Testis (tissue), 5 donors: ENCODE data around the gene CAPN12. TPM values are rescaled to one million over a fixed set of nuclear protein-coding genes. Genes with fewer than 3 reads are reported as not detected.
A peak's percentile ranks its signal among the peaks of the same experiment; 100 is the strongest.
"Not testable (repeated sequence)": the region's sequence is repeated elsewhere in the genome, so short reads cannot be mapped to it uniquely, and the experiment has no call there.

ENCODE experiments used
- DNase-seq: peaks from one replicate; pipeline ENCODE4 v3.0.0-alpha.2; 2019
- H3K27ac ChIP-seq, 2 donors: fragments of 200-600 bp; sonication (generic); one replicate each; pipeline ENCODE4 v1.5.1; 2019
- H3K27me3 ChIP-seq: fragments of 200-600 bp; sonication (generic); one replicate; pipeline ENCODE4 v1.5.1; 2019
- H3K36me3 ChIP-seq: fragments of 200-600 bp; sonication (generic); one replicate; pipeline ENCODE4 v1.5.1; 2017; ENCODE audit warnings: low read depth; ENCODE audit errors: missing control alignments
- H3K4me1 ChIP-seq: fragments of 200-600 bp; sonication (generic); one replicate; pipeline ENCODE4 v1.5.1; 2019
- H3K4me3 ChIP-seq, 2 donors: fragments of 200-600 bp; sonication (generic); one replicate each; pipeline ENCODE4 v1.5.1; 2017 to 2019
- H3K9me3 ChIP-seq: fragments of 200-600 bp; sonication (generic); one replicate; pipeline ENCODE4 v1.5.1; 2017
- POLR2A ChIP-seq: fragments of 450-650 bp; IDR thresholded peaks from one replicate; pipeline ENCODE4 v1.6.1; 2017; ENCODE audit warnings: antibody characterized with exemption, mild to moderate bottlenecking, moderate library complexity
- WGBS, 2 donors: methylation state at CpG; one replicate each; pipeline ENCODE4 v1.1.5; 2018; 5-methylcytosine and 5-hydroxymethylcytosine counted together
- intact Hi-C: fragments of 100-400 bp; cut with DNase I; formaldehyde crosslinking; loops from one replicate; pipeline ENCODE4 v1.15.1; 2023; ENCODE audit warnings: low total_unique reads
- long read RNA-seq, 2 donors: transcript quantifications; one replicate each; lab custom pipeline, GENCODE V29; 2026
- polyA plus RNA-seq: library from polyadenylated mRNA; stranded (reverse); fragments of 350-450 nt; fragmentation: Illumina TruSeq; extraction: RNeasy Lipid Tissue Mini Kit (QIAGEN cat#74804); gene quantifications from one replicate; pipeline ENCODE4 v1.2.3, GENCODE V29; 2014; ENCODE audit warnings: low read depth, low replicate concordance; ENCODE audit not compliant: insufficient read depth
- total RNA-seq, 2 donors: library from RNA; depleted of rRNA; stranded (reverse); fragments of >200 nt; gene quantifications; one replicate each; pipeline ENCODE4 v1.2.3, GENCODE V29; 2016
- TF ChIP-seq, protein P1 (sequence below), 3 experiments: fragments of 450-650 bp in 2 of 3; fragments of 200-600 bp in 1 of 3; sonication (generic) in 1 of 3; IDR thresholded peaks; one replicate each; pipeline ENCODE4 v1.5.1; 2016 to 2019; ENCODE audit warnings: antibody characterized with exemption in 3 of 3, mild to moderate bottlenecking in 2 of 3, moderate library complexity in 1 of 3

Gene CAPN12, protein sequence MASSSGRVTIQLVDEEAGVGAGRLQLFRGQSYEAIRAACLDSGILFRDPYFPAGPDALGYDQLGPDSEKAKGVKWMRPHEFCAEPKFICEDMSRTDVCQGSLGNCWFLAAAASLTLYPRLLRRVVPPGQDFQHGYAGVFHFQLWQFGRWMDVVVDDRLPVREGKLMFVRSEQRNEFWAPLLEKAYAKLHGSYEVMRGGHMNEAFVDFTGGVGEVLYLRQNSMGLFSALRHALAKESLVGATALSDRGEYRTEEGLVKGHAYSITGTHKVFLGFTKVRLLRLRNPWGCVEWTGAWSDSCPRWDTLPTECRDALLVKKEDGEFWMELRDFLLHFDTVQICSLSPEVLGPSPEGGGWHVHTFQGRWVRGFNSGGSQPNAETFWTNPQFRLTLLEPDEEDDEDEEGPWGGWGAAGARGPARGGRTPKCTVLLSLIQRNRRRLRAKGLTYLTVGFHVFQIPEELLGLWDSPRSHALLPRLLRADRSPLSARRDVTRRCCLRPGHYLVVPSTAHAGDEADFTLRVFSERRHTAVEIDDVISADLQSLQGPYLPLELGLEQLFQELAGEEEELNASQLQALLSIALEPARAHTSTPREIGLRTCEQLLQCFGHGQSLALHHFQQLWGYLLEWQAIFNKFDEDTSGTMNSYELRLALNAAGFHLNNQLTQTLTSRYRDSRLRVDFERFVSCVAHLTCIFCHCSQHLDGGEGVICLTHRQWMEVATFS
- total RNA-seq (1 to 10 TPM; 4.6 to 5.5 TPM), polyA plus RNA-seq (3.6 TPM)
- long read RNA-seq, donor 1 = 0 reads
- long read RNA-seq, donor 2 = 0 reads

- WGBS, 2 donors = 83 to 85% methylated on average over 7 to 10 of the region's 10 CpGs
- Histone ChIP-seq H3K27me3 (no peaks in the 10 kb centered on the region), H3K4me1 (no peaks in the 10 kb centered on the region), H3K27ac (no peak within 1 kb of the TSS), H3K9me3 (no peaks in the 10 kb centered on the region), H3K4me3 (no peak within 1 kb of the TSS), H3K36me3 (no peaks in the 10 kb centered on the region)
- DNase-seq = no peak
- intact Hi-C loops = no loop called here
- TF ChIP-seq, protein P1, sequence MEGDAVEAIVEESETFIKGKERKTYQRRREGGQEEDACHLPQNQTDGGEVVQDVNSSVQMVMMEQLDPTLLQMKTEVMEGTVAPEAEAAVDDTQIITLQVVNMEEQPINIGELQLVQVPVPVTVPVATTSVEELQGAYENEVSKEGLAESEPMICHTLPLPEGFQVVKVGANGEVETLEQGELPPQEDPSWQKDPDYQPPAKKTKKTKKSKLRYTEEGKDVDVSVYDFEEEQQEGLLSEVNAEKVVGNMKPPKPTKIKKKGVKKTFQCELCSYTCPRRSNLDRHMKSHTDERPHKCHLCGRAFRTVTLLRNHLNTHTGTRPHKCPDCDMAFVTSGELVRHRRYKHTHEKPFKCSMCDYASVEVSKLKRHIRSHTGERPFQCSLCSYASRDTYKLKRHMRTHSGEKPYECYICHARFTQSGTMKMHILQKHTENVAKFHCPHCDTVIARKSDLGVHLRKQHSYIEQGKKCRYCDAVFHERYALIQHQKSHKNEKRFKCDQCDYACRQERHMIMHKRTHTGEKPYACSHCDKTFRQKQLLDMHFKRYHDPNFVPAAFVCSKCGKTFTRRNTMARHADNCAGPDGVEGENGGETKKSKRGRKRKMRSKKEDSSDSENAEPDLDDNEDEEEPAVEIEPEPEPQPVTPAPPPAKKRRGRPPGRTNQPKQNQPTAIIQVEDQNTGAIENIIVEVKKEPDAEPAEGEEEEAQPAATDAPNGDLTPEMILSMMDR (IDR thresholded peaks at IDR 0.05) = no peak
- no peak for TF ChIP-seq POLR2A
These were observed at the start of gene CAPN12 for GRCh38 chr19:38744298-38744681. CAPN12 (minus strand) TSS chr19:38744474; CDS start chr19:38744165, 309 bp downstream.

GRCh38 chr19:38793671-38794070, 49.4 kb upstream of the CAPN12 start:
- intact Hi-C loops = no loop called here
- H3K9me3 ChIP-seq = no peaks in the 10 kb centered on the region
- TF ChIP-seq, protein P1 (IDR thresholded peaks at IDR 0.05) = no peak
- TF ChIP-seq POLR2A = no peak
- no peaks in the 10 kb centered on the region for H3K4me1 ChIP-seq
- no peaks in the 10 kb centered on the region for H3K36me3 ChIP-seq
- H3K4me3 ChIP-seq = no peak overlapping the region
- H3K27me3 ChIP-seq = no peaks in the 10 kb centered on the region
- no peak overlapping the region for H3K27ac ChIP-seq
- WGBS, 2 donors = 89 to 94% methylated on average over 5 of the region's 5 CpGs
- no peak for DNase-seq

DNA sequence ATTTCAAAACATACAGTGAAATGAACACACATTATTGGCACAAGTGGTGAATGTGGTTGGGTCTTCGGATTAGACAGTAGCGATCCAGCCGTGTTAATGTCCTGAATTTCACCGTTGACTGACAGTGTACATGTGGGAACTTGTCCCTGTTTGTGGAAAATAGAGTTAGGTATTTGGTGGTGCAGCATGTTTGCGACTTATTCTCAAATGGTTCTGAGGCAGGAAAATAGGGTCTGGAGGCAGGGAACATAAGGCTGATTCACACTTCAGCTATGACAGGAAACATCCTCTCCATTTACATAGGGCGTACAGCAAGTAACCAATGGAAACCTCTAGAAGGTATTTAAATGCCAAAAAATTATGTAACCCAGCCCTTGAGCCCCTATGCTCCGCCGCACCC, 48.9 kb upstream of the CAPN12 start:
- Histone ChIP-seq H3K36me3 (no peaks in the 10 kb centered on the region), H3K9me3 (no peaks in the 10 kb centered on the region), H3K27ac (no peak overlapping the region), H3K4me3 (no peak overlapping the region), H3K27me3 (no peaks in the 10 kb centered on the region), H3K4me1 (no peaks in the 10 kb centered on the region)
- no peak for TF ChIP-seq POLR2A
- TF ChIP-seq, protein P1 (IDR thresholded peaks at IDR 0.05) = no peak
- WGBS, 2 donors = 61 to 65% methylated on average over 8 of the region's 8 CpGs
- no peak for DNase-seq
- intact Hi-C loops = no loop called here

DNA sequence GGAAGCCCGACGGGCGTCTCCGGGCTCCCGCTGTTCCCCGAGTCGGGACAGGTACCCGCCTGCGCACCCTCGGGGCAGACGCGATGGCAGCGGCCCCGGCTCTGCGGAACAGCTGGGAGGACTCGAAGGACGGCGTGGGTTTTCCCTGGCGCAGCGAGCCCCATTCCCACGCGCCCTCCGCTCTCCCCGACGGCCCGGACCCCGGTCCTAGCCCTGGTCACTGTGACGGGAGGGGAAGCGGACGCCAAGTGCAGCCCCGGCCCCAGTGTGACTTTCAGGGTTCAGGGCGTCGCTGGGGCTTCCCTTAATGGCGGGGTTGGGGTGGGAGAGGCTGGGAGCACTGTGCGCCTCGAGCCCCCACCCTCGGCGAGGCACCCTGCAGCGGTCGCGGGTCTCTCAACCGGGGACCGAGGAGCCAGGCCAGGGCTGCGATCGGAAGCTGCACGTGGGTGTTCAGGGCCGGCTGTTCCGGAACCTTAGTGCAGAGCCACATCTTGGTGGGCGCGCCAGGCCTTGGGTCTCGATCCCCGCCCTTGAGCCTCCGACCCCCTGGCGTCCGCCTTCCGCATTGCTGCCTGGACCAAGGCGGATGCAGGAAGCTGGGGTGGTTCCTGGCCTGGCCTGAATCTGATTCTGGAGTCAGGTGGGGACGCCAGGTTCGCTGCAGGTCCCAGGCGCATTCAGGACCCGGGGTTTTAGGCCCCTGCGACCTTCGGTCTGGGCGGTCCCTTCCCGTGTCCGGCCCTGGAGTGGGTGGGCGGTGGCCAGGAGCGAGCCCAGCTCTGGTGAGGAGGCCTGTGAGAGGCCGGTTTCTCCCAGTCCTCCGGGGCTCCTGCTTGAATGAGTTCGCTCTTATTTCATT, 48.2 kb upstream of the CAPN12 start:
- H3K9me3 ChIP-seq = no peaks in the 10 kb centered on the region
- no peak overlapping the region for H3K27ac ChIP-seq
- H3K36me3 ChIP-seq = no peaks in the 10 kb centered on the region
- H3K27me3 ChIP-seq = no peaks in the 10 kb centered on the region
- peak overlapping the region in 1 of 2 donors; percentile 12 for H3K4me3 ChIP-seq
- H3K4me1 ChIP-seq = no peaks in the 10 kb centered on the region
- no peak for TF ChIP-seq POLR2A
- TF ChIP-seq, protein P1 (IDR thresholded peaks at IDR 0.05) = peak in 2 of 3 experiments; percentile 18 to 46
- 14 to 26% methylated on average over 9 to 41 of the region's 71 CpGs for WGBS, 2 donors
- no peak for DNase-seq
- intact Hi-C loops = no loop called here

- DNase-seq, H3K4me3 ChIP-seq, H3K36me3 ChIP-seq, H3K9me3 ChIP-seq, H3K27me3 ChIP-seq, intact Hi-C loops, H3K27ac ChIP-seq, H3K4me1 ChIP-seq: not testable (repeated sequence)
- no CpG with 5 or more reads among the region's 40 CpGs for WGBS, 2 donors
These were observed 47.3 kb upstream of the CAPN12 start for GRCh38 chr19:38791451-38792064.

DNA sequence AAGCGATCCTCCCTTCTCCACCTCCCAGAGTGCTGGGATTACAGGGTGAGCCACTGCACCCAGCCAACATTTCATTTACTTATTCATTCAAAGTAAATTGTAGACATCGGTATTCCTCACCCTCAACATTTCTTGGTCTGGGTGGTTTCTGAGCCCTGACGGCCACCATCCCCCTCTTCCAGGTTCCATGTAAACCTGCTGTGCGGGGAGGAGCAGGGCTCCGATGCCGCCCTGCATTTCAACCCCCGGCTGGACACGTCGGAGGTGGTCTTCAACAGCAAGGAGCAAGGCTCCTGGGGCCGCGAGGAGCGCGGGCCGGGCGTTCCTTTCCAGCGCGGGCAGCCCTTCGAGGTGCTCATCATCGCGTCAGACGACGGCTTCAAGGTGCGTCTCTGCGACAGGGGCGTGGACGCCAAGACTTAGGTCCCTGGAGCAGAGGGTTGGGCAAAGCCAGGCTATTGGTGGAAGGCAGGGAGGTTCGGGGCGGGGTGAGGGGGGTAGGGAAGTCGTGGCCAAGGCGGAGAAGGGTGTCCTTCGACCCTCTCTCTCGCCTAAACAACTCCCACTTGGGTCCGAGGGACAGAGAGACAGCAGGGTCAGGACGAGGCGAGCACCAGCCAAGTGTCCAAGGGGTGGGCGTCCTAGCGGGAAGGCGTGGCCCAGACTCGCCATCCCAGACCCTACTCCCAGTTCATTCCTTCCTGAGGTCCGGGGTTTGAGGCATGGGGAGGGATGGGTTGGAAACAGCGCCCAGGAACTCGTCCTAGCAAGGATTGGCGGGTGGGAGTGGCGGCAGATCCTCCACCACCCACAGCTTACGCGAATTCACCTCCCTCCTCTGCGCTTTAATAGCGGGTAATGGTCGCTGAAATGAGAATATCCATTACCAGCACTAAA, 46.5 kb upstream of the CAPN12 start:
- H3K4me1 ChIP-seq, H3K27me3 ChIP-seq, H3K36me3 ChIP-seq, H3K9me3 ChIP-seq, H3K4me3 ChIP-seq, H3K27ac ChIP-seq, intact Hi-C loops: not testable (repeated sequence)
- DNase-seq = peak; percentile 41
- WGBS, 2 donors = 41 to 75% methylated on average over 12 to 19 of the region's 49 CpGs
